Measurements from ENCODE around the gene MXRA5.
A peak's percentile ranks its signal among the peaks of the same experiment; 100 is the strongest.
"Not testable (repeated sequence)": the region's sequence is repeated elsewhere in the genome, so short reads cannot be mapped to it uniquely, and the experiment has no call there.

Gene MXRA5

GRCh38 chrX:3343569-3343968 lies 2.9 kb downstream of the MXRA5 start:
- not testable (repeated sequence) for DNase-seq (ENCODE audit: low spot score)

GRCh38 chrX:3340016-3340415 lies 6.4 kb downstream of the MXRA5 start:
- no peak for DNase-seq (ENCODE audit: low spot score)

- DNase-seq (ENCODE audit: low spot score) = no peak
These were observed 19.8 kb downstream of the MXRA5 start for GRCh38 chrX:3326681-3327080.

- DNase-seq (ENCODE audit: low spot score) = no peak
These were observed 25.9 kb downstream of the MXRA5 start for GRCh38 chrX:3320471-3321046.

GRCh38 chrX:3317191-3317718 lies 29.2 kb downstream of the MXRA5 start:
- DNase-seq (ENCODE audit: low spot score) = no peak

GRCh38 chrX:3312109-3312508 lies 34.3 kb downstream of the MXRA5 start:
- no peak for DNase-seq (ENCODE audit: low spot score)

- DNase-seq (ENCODE audit: low spot score) = no peak
These were observed 38.6 kb downstream of the MXRA5 start for GRCh38 chrX:3307881-3308280.

- no peak for DNase-seq (ENCODE audit: low spot score)
These were observed 46.8 kb downstream of the MXRA5 start for GRCh38 chrX:3299636-3300035.

- DNase-seq (ENCODE audit: low spot score) = no peak
These were observed 50.7 kb downstream of the MXRA5 start for GRCh38 chrX:3295731-3296130.

- no peak for DNase-seq (ENCODE audit: low spot score)
These were observed 53.2 kb downstream of the MXRA5 start for GRCh38 chrX:3293251-3293650.

GRCh38 chrX:3290561-3290960 lies 55.9 kb downstream of the MXRA5 start:
- no peak for DNase-seq (ENCODE audit: low spot score)

- no peak for DNase-seq (ENCODE audit: low spot score)
These were observed 60.1 kb downstream of the MXRA5 start for GRCh38 chrX:3286196-3286945.

- DNase-seq (ENCODE audit: low spot score) = no peak
These were observed 65.7 kb downstream of the MXRA5 start for GRCh38 chrX:3280706-3281105.

GRCh38 chrX:3273668-3274067 lies 72.8 kb downstream of the MXRA5 start:
- DNase-seq (ENCODE audit: low spot score) = not testable (repeated sequence)

GRCh38 chrX:3271834-3272186 lies 74.6 kb downstream of the MXRA5 start:
- no peak for DNase-seq (ENCODE audit: low spot score)

GRCh38 chrX:3271183-3271833 lies 75.1 kb downstream of the MXRA5 start:
- DNase-seq (ENCODE audit: low spot score) = peak; percentile 3

GRCh38 chrX:3268829-3269228 lies 77.6 kb downstream of the MXRA5 start:
- DNase-seq (ENCODE audit: low spot score) = no peak

GRCh38 chrX:3263681-3264126 lies 82.7 kb downstream of the MXRA5 start:
- no peak for DNase-seq (ENCODE audit: low spot score)

- no peak for DNase-seq (ENCODE audit: low spot score)
These were observed 83.6 kb downstream of the MXRA5 start for GRCh38 chrX:3262901-3263300.

All from Ammon's horn (tissue), 1 donor.